ENCODE results near the gene TRPC4AP.

DNA sequence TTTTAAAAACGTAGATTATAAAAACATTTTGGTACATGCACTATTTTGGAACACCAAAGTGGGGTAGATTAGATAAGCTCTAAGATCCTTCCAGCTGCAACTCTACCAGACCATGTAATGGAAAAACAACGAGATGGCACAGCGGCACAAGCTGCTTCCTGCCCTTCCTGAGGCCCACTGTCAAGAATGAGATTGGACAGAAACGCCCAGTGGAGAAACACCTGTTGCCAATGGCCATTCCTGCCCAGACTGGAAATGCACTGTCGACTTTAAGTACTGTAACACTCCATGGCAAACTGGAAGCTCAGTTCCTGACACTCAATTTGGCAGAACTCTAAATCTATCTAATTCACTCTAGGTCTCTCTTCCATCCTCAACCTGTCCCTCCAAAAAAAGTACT, 33.1 kb upstream of the TRPC4AP start:
- TF ChIP-seq, protein P1, sequence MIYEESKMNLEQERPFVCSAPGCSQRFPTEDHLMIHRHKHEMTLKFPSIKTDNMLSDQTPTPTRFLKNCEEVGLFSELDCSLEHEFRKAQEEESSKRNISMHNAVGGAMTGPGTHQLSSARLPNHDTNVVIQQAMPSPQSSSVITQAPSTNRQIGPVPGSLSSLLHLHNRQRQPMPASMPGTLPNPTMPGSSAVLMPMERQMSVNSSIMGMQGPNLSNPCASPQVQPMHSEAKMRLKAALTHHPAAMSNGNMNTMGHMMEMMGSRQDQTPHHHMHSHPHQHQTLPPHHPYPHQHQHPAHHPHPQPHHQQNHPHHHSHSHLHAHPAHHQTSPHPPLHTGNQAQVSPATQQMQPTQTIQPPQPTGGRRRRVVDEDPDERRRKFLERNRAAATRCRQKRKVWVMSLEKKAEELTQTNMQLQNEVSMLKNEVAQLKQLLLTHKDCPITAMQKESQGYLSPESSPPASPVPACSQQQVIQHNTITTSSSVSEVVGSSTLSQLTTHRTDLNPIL (CRISPR knock-in tag; IDR thresholded peaks at IDR 0.05; ENCODE audit: low read depth): no peak
- TF ChIP-seq ESRRG (CRISPR knock-in tag; IDR thresholded peaks at IDR 0.05) (no peak), OSR1 (CRISPR knock-in tag; IDR thresholded peaks at IDR 0.05) (no peak), GLIS3 (CRISPR knock-in tag; IDR thresholded peaks at IDR 0.05) (no peak), PATZ1 (CRISPR knock-in tag; IDR thresholded peaks at IDR 0.05; ENCODE audit: borderline replicate concordance) (no peak), BACH2 (CRISPR knock-in tag; IDR thresholded peaks at IDR 0.05; ENCODE audit: borderline replicate concordance) (no peak), CSDC2 (CRISPR knock-in tag; IDR thresholded peaks at IDR 0.05) (no peak), SNAI2 (CRISPR knock-in tag; IDR thresholded peaks at IDR 0.05) (no peak), TOX (CRISPR knock-in tag; IDR thresholded peaks at IDR 0.05; ENCODE audit: borderline replicate concordance) (no peak), ZFP3 (CRISPR knock-in tag; IDR thresholded peaks at IDR 0.05) (no peak), PPARA (CRISPR knock-in tag; IDR thresholded peaks at IDR 0.05; ENCODE audit: borderline replicate concordance) (no peak), ZFP30 (CRISPR knock-in tag; IDR thresholded peaks at IDR 0.05) (no peak)
- TF ChIP-seq, protein P2, sequence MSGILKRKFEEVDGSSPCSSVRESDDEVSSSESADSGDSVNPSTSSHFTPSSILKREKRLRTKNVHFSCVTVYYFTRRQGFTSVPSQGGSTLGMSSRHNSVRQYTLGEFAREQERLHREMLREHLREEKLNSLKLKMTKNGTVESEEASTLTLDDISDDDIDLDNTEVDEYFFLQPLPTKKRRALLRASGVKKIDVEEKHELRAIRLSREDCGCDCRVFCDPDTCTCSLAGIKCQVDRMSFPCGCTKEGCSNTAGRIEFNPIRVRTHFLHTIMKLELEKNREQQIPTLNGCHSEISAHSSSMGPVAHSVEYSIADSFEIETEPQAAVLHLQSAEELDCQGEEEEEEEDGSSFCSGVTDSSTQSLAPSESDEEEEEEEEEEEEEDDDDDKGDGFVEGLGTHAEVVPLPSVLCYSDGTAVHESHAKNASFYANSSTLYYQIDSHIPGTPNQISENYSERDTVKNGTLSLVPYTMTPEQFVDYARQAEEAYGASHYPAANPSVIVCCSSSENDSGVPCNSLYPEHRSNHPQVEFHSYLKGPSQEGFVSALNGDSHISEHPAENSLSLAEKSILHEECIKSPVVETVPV (CRISPR knock-in tag; IDR thresholded peaks at IDR 0.05): no peak
